Epithelial cell of prostate (primary cell): ENCODE data around the gene NRTN.

Source experiments
- DNase-seq: peaks from one replicate; pipeline ENCODE4 v3.0.0-alpha.2; 2011; ENCODE audit warnings: low read depth, low spot score
- H3K27ac ChIP-seq: fragments of 450-650 bp; 2 replicates; pipeline ENCODE4 v1.5.1; 2017; ENCODE audit warnings: mild to moderate bottlenecking

Gene NRTN

GRCh38 chr19:5789886-5790558 is 14.8 kb upstream of the NRTN start:
- H3K27ac ChIP-seq, result peak overlapping the region; percentile 93
- peak; percentile 27 for DNase-seq

GRCh38 chr19:5790559-5791520 is 14.0 kb upstream of the NRTN start, which contains the start of gene DUS3L:
TSS of gene DUS3L (minus strand) at chr19:5791163. CDS start at chr19:5791141, 22 bp downstream.
- peak; percentile 98 for DNase-seq
- peak within 1 kb of the TSS; percentile 93 for H3K27ac ChIP-seq

- no peak overlapping the region for H3K27ac ChIP-seq
- DNase-seq, result no peak
These were observed 12.6 kb upstream of the NRTN start for GRCh38 chr19:5792224-5792623.

- H3K27ac ChIP-seq, result no peak overlapping the region
- DNase-seq, result no peak
These were observed 11.7 kb upstream of the NRTN start for GRCh38 chr19:5793188-5793587.

GRCh38 chr19:5795382-5795919 is 9.4 kb upstream of the NRTN start:
- DNase-seq, result no peak
- no peak overlapping the region for H3K27ac ChIP-seq

GRCh38 chr19:5798244-5798643 is 6.6 kb upstream of the NRTN start:
- DNase-seq, result no peak
- no peak overlapping the region for H3K27ac ChIP-seq

- no peak for DNase-seq
- H3K27ac ChIP-seq, result no peak overlapping the region
These were observed 5.3 kb upstream of the NRTN start for GRCh38 chr19:5799247-5800241.

GRCh38 chr19:5800361-5801270 is 4.3 kb upstream of the NRTN start:
- no peak for DNase-seq

GRCh38 chr19:5801796-5802619 is 2.9 kb upstream of the NRTN start:
- no peak for DNase-seq
- no peak overlapping the region for H3K27ac ChIP-seq

More at GRCh38 chr19:5800361-5801270, 4.3 kb upstream of the NRTN start:
- no peak overlapping the region for H3K27ac ChIP-seq

- DNase-seq, result no peak
- no peak overlapping the region for H3K27ac ChIP-seq
These were observed 1.5 kb upstream of the NRTN start for GRCh38 chr19:5803441-5803751.

- DNase-seq, result no peak
- H3K27ac ChIP-seq, result no peak overlapping the region
These were observed 933 bp upstream of the NRTN start for GRCh38 chr19:5803752-5804515.

- DNase-seq, result no peak
- H3K27ac ChIP-seq, result no peak overlapping the region
These were observed 730 bp downstream of the NRTN start for GRCh38 chr19:5805462-5806132.

- DNase-seq, result no peak
- no peak overlapping the region for H3K27ac ChIP-seq
These were observed 1.2 kb downstream of the NRTN start for GRCh38 chr19:5806133-5806489.

- no peak for DNase-seq
- no peak overlapping the region for H3K27ac ChIP-seq
These were observed 2.0 kb downstream of the NRTN start for GRCh38 chr19:5806905-5807304.

- H3K27ac ChIP-seq, result no peak overlapping the region
These were observed 3.4 kb downstream of the NRTN start for GRCh38 chr19:5808120-5808816.

GRCh38 chr19:5809053-5809452 is 4.2 kb downstream of the NRTN start:
- DNase-seq, result no peak
- no peak overlapping the region for H3K27ac ChIP-seq

More at GRCh38 chr19:5808120-5808816, 3.4 kb downstream of the NRTN start:
- no peak for DNase-seq
